ENCODE data around the gene LAMA2.

LAMA2 gene

DNA sequence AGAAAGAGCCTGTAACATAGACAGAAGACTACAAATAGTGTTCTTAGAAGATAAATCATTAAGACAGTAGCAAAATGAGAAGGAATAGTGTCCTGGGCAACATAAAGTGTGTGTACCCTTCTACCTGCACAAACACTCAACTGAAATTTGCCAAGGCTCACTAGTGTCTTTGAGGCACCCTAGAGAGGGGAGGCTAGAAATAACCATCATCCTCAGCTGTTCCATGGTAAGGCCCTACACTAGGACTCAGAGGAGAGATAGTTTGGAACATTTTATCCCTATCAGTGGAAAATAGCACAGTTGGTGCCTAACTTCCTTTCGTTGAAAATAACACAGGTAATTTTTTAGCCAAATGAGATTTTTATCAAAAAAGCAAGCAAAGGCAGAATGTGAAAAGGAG lies 230.7 kb downstream of the LAMA2 start:
- TF ChIP-seq SIN3A (IDR thresholded peaks at IDR 0.05; ENCODE audit: borderline replicate concordance, insufficient read depth, low read length) (no peak), POLR2AphosphoS5 (IDR thresholded peaks at IDR 0.05; ENCODE audit: low read depth, low read length) (no peak), TAF1 (IDR thresholded peaks at IDR 0.05; ENCODE audit: borderline replicate concordance, insufficient read depth, low read length) (no peak), REST (IDR thresholded peaks at IDR 0.05; ENCODE audit: insufficient read depth in 1 of 2, low read depth in 2 of 2, low read length in 2 of 2) (no peak), FOXP2 (optimal IDR thresholded peaks at IDR 0.05; ENCODE audit: borderline replicate concordance, extremely low read depth, extremely low read length, insufficient read depth) (no peak)

DNA sequence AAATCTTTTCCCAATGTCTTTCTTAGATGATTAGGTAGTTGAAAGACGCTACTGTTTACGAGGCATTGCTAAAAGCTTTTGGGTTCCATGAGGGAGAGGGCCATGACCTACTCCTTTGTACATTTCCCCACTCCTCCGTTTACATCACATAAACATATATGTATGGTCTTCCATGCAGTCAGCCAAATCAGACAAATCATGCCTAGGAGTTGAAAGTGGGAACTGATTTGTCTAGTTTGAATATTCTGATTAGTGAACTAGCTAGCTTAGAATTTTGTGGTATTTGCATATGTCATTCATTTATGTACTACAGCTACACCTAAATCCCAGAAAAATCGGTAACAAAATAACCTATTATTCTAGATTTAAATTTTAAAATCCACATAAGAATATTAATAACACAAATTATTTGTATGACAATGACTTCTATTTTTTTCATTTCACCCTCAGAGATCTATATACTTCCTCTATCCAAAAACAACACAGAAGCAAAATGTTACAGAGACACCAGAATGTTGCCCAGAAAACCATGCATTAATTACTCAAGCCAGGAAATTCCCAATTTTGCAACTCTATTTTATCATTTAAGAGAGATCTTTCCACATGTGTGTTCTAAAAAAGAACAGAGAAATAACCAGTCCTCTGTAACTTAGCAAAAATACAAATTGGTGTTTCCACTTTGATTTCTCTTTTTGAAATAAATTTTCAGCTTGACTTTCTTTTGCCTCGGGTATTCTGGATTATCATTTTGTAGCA lies 231.9 kb downstream of the LAMA2 start:
- TF ChIP-seq REST (IDR thresholded peaks at IDR 0.05; ENCODE audit: insufficient read depth in 1 of 2, low read depth in 2 of 2, low read length in 2 of 2) = no peak
- TF ChIP-seq TAF1 (IDR thresholded peaks at IDR 0.05; ENCODE audit: borderline replicate concordance, insufficient read depth, low read length) = no peak
- no peak for TF ChIP-seq FOXP2 (optimal IDR thresholded peaks at IDR 0.05; ENCODE audit: borderline replicate concordance, extremely low read depth, extremely low read length, insufficient read depth)
- no peak for TF ChIP-seq SIN3A (IDR thresholded peaks at IDR 0.05; ENCODE audit: borderline replicate concordance, insufficient read depth, low read length)
- no peak for TF ChIP-seq POLR2AphosphoS5 (IDR thresholded peaks at IDR 0.05; ENCODE audit: low read depth, low read length)

- TF ChIP-seq TAF1 (IDR thresholded peaks at IDR 0.05; ENCODE audit: borderline replicate concordance, insufficient read depth, low read length) (no peak), SIN3A (IDR thresholded peaks at IDR 0.05; ENCODE audit: borderline replicate concordance, insufficient read depth, low read length) (no peak), REST (IDR thresholded peaks at IDR 0.05; ENCODE audit: insufficient read depth in 1 of 2, low read depth in 2 of 2, low read length in 2 of 2) (no peak), POLR2AphosphoS5 (IDR thresholded peaks at IDR 0.05; ENCODE audit: low read depth, low read length) (no peak), FOXP2 (optimal IDR thresholded peaks at IDR 0.05; ENCODE audit: borderline replicate concordance, extremely low read depth, extremely low read length, insufficient read depth) (no peak)
These were observed 232.5 kb downstream of the LAMA2 start for GRCh38 chr6:129115471-129115870.

GRCh38 chr6:129117355-129117754 lies 234.4 kb downstream of the LAMA2 start:
- no peak for TF ChIP-seq REST (IDR thresholded peaks at IDR 0.05; ENCODE audit: insufficient read depth in 1 of 2, low read depth in 2 of 2, low read length in 2 of 2)
- TF ChIP-seq SIN3A (IDR thresholded peaks at IDR 0.05; ENCODE audit: borderline replicate concordance, insufficient read depth, low read length) = no peak
- no peak for TF ChIP-seq TAF1 (IDR thresholded peaks at IDR 0.05; ENCODE audit: borderline replicate concordance, insufficient read depth, low read length)
- no peak for TF ChIP-seq POLR2AphosphoS5 (IDR thresholded peaks at IDR 0.05; ENCODE audit: low read depth, low read length)
- no peak for TF ChIP-seq FOXP2 (optimal IDR thresholded peaks at IDR 0.05; ENCODE audit: borderline replicate concordance, extremely low read depth, extremely low read length, insufficient read depth)

All from PFSK-1 (cell line).